HG03280 (cell line): ENCODE data around the gene CEND1.

Source experiments
- ATAC-seq: cut with Tn5 transposase; IDR thresholded peaks from one replicate; pipeline ENCODE4 v1.9.1; 2021; ENCODE audit warnings: mild to moderate bottlenecking, moderate library complexity; ENCODE audit not compliant: unreplicated experiment

CEND1 gene

GRCh38 chr11:779955-780532 is 9.8 kb downstream of the CEND1 start:
- ATAC-seq, result no peak

GRCh38 chr11:778976-779954 is 10.6 kb downstream of the CEND1 start:
- no peak for ATAC-seq

- ATAC-seq, result peak; percentile 80
These were observed 12.3 kb downstream of the CEND1 start, which contains the start of gene GATD1 for GRCh38 chr11:777288-778255. GATD1 (minus strand) TSS chr11:777487; CDS start chr11:777462, 25 bp downstream.

GRCh38 chr11:776561-777287 is 13.2 kb downstream of the CEND1 start:
- ATAC-seq, result peak; percentile 20

- no peak for ATAC-seq
These were observed 13.7 kb downstream of the CEND1 start for GRCh38 chr11:776263-776560.

- no peak for ATAC-seq
These were observed 14.9 kb downstream of the CEND1 start for GRCh38 chr11:774873-775592.

GRCh38 chr11:773830-774229 is 16.1 kb downstream of the CEND1 start:
- no peak for ATAC-seq

- no peak for ATAC-seq
These were observed 16.5 kb downstream of the CEND1 start for GRCh38 chr11:773425-773824.

GRCh38 chr11:772429-773390 is 17.2 kb downstream of the CEND1 start:
- no peak for ATAC-seq

- ATAC-seq, result no peak
These were observed 18.2 kb downstream of the CEND1 start for GRCh38 chr11:771617-772204.

GRCh38 chr11:770642-771616 is 19.0 kb downstream of the CEND1 start:
- no peak for ATAC-seq

GRCh38 chr11:769887-770641 is 19.8 kb downstream of the CEND1 start:
- no peak for ATAC-seq

- no peak for ATAC-seq
These were observed 22.7 kb downstream of the CEND1 start for GRCh38 chr11:767238-767637.

GRCh38 chr11:766936-767210 is 23.0 kb downstream of the CEND1 start:
- no peak for ATAC-seq

- ATAC-seq, result no peak
These were observed 23.6 kb downstream of the CEND1 start for GRCh38 chr11:766106-766935.

GRCh38 chr11:765802-766091 is 24.1 kb downstream of the CEND1 start:
- no peak for ATAC-seq
